Raji (cell line): Measurements from ENCODE around the gene KITLG.

Experiments
- POLR2A ChIP-seq: IDR thresholded peaks from 2 replicates; pipeline ENCODE4 v1.6.1; 2011; ENCODE audit warnings: low read depth, low read length, control low read depth; ENCODE audit not compliant: insufficient read depth

Gene KITLG, protein sequence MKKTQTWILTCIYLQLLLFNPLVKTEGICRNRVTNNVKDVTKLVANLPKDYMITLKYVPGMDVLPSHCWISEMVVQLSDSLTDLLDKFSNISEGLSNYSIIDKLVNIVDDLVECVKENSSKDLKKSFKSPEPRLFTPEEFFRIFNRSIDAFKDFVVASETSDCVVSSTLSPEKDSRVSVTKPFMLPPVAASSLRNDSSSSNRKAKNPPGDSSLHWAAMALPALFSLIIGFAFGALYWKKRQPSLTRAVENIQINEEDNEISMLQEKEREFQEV

DNA sequence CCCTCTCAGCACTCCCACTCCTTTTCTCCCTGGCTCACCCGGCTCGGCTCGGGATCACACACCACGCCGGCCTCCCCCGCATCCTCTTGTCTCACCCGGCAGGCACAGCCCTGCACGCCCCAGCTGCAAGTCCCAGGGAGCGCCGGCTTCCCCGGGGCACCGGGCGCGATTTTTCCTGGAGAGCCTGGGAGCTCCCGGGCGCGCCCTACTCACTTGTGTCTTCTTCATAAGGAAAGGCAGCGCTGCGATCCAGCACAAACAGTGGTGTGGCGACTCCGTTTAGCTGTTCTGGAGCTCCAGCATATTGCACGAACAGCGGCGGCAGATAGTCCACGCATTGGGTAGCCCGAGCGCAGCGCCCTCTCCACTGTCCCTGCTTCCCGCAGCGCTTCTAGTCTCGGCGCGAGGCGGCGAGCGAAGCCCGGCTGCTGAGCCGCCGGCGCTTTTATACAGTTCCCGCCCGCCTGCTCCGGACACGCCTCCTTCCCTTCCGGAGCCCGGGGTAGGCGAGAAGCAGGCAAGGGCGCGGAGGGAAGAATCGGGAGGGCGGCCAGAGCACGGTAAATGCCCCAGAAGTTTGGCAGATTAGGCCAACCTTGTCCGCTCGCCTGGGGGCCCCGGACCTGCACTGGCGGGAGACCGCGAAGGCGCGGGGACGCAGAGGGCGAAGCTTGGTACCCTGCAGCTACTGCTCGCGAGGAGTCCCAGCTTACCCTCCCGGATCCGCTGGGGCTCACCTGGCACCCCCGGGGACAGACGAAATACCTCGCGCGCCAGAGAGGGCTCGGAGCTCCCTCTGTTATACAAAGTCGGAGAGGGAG lies at the start of gene KITLG:
Gene KITLG (minus strand): TSS at position 421 of the 821 bp plus-strand sequence. CDS start 193 bp downstream, at position 228.
- TF ChIP-seq POLR2A: no peak

DNA sequence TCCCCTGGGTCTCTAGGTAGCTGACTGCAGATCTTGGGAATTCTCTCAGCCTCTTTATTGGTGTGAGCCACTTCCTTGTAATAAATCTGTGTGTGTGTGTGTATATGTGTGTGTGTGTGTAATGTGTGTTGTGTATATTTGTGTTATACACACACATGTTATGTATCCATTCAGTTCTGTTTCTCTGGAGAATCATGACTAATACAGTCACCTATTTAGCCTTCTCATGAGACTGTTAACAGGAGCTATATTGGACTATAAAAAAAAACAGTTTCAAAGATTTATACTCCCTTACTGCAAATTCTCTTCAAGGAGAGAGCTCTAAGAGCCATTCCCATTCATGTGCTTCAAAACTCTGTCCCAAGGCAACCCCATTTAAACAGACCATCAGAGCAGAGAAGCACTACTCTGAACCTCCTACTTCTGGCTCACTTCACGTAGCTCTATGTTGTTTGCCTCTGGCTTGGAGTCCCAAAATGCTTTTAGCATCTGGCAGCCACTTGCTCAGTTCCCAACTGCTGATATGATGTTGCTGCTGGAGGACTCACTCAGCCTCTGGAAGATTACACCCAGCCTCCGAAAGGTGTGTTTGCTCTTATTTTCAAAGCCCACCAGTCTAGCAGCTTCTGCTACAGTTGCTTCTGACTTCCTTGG lies 48.7 kb upstream of the KITLG start:
- no peak for TF ChIP-seq POLR2A

DNA sequence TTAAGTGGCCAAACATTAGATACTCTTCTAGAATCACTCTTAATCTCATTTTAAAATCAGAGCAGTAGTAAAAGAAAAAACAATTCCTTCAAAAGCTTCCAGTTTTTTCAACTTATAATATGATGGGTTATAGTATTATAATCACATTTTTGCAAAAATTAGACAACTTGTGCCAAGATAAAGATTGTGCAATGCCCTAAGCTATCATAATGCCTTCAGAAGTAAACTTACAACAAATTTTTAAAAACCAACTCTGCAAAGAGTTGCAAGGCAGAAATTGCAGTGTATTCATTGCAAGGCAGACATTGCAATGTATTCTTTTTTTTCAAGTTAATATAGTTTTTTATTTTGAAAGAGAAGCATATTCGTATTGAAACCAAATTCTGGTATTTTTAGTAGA lies 47.2 kb upstream of the KITLG start:
- no peak for TF ChIP-seq POLR2A

DNA sequence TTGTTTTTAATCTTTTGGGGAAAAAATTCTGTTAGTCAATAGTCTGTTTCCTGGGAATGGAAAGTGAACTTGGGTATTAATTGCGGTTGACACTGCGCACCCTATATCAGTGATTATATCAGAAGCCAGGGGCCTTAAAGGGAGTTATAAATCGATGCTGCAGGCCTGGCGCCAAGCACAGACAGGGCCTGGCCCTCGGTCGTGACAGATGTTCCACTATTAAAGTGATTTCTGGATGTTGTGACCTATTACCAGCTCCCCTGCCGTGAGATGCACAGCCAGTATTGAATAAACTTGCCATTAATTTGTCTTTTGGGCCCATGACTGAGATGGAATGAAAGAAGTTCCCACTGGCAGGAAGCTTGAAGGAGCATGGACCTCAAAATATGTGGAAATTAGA lies 45.1 kb upstream of the KITLG start:
- no peak for TF ChIP-seq POLR2A

DNA sequence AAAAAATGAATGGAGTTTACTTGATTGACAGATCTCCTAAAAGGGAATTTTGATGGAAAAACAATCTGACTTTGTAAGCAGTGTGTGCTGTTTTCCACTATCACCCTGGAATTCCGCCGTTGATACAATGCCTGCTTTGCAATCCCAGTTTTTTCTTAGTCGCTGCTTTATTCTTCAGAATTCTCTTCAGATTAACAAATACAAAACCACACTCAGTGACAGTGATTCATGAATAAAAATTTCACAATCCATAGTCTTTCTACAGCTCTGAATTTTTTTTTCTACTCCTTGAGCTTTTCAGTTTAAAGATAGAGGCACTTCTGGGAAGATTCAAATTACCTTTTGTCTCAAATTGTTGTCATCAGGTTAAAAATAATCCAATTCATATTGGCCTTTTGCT lies 44.6 kb upstream of the KITLG start:
- TF ChIP-seq POLR2A: no peak

DNA sequence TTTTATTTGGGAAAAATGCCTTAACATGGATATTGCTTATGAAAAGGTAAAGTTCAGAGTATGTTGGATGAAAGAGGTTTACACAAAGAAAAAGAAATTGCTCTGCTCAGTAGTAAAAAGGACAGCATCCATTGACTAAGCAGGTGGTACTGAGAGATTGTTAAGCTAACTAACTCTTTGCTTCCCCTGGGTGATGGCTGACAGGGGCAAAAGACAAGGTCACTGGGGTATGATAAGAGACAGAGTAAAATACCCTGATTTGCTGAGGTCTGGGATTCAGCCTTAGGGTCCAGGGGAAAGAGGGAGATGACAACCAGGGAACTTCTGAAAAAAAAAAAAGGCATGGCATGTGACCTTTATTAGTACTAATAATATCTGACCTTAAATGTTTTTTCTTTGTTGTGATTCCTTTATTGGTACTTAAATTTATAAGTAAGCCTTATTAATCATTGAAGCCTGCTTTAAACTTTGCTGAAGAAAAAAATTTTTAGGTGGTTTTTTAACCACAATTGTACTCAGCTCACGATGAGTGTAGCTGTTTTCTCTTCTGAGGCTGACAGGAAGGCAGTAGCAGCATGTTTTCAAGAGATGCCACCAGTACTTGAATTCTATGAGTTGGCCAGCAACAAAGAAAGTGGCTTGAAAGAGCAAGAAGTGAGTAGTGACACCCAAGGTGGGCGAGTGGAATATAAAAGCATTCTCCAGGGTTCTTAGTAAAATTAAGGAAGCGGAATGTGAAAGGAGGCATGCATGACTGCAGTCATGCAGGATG lies 43.7 kb upstream of the KITLG start:
- no peak for TF ChIP-seq POLR2A

DNA sequence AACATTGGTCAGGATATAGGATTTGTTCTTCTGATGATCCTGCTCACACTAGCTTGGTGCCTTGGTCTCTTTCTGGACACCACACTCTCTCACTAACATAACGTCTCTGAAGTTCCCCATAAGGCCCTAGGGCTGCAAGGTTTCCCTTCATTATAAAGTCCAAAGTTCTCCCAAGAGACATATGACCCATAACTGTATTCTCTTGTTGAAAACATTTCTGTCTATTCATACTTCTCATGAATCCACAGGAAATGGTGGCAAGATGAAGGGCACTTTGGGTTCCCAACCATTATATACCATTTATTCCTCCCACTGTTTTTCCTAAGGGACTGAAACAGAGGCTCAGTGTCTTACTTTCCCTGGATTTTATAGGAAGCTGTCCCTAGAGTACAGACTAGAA lies 37.1 kb upstream of the KITLG start:
- TF ChIP-seq POLR2A: no peak

DNA sequence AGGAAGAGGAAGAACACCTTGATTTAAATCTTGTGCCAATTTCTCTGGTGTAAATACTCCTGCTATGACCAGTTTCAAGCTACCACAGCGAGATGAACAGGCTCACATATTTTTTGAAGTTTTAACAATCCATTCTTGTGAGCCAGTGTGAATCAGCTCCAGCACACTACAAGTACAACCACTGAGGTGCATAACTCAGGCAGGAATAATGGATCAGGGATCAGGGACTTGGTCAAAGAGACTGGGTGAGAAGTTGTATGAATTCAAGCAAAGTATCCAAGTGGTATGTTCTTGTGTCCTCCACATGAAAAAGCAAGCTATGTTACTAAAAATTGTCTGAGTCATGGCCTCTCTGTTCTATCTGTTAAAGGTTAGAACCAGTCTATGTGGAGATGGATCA lies 35.2 kb upstream of the KITLG start:
- TF ChIP-seq POLR2A: no peak

DNA sequence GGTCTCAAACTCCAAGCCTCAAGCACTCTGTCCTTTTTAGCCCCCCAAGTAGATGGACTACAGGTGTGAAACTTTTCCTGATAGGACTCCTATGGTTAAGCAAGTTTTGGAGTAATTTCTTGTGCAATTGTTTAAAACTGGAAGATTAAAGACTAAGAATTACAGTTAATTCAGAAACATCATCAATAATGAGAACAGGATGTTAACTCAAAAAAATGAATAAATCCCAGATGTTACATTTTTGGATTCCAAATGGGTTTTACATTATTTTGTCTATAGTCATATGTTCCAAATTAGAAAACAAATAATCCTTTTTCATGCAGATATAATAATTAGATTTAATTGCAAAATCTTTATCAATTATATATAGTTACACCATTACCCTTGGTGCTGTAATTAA lies 24.4 kb upstream of the KITLG start:
- TF ChIP-seq POLR2A: no peak

DNA sequence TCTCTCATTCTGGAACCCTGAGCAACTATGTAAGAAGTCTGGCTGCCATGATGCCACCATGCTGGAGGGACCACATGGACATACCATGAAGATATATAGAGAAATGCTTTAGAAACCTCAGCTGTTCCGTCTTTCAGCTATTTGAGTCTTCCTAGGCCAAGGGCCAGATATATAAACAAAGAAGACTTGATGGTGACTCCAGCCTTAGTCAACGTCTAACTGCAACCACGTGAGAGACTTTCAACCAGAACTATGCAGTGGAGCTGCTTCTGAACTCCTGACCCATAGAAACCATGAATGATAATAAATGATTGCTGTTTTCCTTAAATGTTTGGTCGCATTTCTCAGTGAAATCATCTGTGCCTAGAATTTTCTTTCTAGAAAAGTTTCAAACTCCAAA lies 20.0 kb upstream of the KITLG start:
- TF ChIP-seq POLR2A: no peak

DNA sequence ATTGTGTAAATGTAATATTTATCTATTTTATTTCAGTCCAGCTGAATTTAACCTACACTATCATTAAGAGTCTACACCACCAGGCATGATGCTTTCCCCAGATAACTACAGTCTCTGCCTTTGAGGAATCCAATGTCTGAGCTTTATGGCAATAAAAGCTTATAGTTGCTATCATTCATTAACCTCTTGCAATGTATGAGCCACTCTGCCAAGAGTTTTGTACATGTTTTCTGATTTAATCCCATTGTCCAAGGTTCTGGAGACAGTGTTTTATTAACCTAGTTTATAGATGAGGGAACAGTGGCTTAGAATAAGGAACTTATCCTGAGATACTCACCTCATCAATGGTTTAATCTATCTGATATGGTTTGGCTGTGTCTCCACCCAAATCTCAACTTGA lies 17.1 kb upstream of the KITLG start:
- TF ChIP-seq POLR2A: no peak

DNA sequence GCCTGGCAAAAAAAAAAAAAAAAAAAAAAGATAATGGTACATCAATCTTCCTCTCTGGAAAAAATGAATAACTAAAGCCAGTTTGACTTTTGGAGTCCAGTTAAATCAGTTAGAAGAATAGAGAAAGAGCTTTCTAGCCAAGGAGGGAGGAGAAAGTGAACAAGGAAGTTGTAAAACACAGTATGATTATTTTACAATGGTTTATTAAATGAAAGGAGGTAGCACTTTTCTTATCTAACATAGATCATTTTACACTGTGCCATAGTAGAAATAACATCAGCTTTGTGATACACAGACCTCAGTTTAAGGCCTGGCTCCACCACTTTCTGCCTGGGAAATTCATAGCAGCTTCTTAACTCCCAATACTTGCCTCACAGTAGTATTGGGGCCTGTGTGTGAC lies 15.4 kb upstream of the KITLG start:
- no peak for TF ChIP-seq POLR2A

DNA sequence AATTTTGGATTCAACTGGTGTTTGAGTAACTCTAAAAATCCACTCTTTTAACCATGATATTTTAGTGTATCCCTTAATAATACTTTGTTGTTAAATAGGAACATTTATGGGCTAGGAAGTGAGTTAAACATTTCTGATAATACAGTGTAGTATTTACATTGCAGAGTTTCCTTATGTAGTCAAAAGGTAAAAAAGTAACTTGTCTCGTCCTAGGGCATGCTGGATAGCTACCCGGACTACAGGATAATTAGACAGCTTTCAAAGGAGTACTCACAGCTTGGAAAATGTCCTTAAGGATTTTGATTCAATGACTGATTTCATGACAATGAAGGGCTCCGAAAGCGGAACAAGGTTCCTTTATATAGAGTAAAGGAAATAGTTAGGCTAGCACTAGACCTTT lies 14.5 kb upstream of the KITLG start:
- no peak for TF ChIP-seq POLR2A

DNA sequence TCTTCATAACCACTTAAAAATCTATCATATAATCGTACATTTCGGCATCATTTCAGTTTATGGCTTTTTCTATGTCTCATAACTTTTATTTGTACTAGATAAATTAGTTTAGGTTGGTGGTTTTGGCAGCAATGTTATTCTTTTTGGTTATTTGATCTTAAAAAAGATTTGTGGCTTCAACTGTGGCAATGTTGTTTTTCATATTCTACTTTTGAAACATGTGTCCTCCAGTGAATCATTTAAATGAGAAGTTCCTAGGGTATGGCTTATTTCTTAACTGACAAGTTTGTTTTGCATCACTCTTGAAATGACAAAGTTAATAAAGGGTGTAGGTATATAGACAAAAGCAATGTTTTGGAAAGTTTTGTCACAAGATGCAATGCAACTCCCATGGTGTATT lies 11.1 kb upstream of the KITLG start:
- TF ChIP-seq POLR2A: no peak

DNA sequence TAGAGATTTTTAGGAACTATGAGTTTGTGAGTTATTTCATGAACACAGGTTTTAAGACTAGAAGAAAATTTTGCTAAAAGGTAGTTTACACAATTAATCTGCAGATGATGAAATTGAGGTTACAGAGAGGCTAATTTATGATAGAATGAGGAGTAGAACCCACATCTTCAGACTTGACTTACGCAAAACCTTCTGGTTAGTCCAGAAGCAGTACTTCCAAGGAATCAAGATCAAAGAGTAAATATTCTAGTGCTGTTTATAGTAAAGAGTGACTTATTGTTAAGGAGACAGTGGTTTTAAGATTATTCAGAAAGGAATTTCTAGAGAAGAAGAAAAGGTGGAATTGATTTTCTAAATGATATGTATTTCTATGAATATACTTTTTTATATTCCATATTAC lies 10.6 kb upstream of the KITLG start:
- TF ChIP-seq POLR2A: no peak
